SU-DHL-6 (cell line): ENCODE data around the gene LDB3.

Source experiments
- H2AFZ ChIP-seq: fragments of 200-600 bp; sonication (generic); 2 replicates; pipeline ENCODE4 v1.6.1; 2014; ENCODE audit warnings: low read depth, mild to moderate bottlenecking, moderate library complexity, mixed read lengths, antibody characterized with exemption, low read length; ENCODE audit not compliant: severe bottlenecking
- H3F3A ChIP-seq: fragments of 200-600 bp; shearing (Covaris generic); 2 replicates; pipeline ENCODE4 v1.6.0; 2016; ENCODE audit warnings: antibody characterized with exemption, mild to moderate bottlenecking; ENCODE audit not compliant: insufficient read depth
- H3K27ac ChIP-seq: fragments of 200-600 bp; sonication (generic); 2 replicates; pipeline ENCODE4 v1.5.1; 2016; ENCODE audit warnings: low read depth, mild to moderate bottlenecking, low read length, moderate library complexity, mixed read lengths
- H3K27me3 ChIP-seq: fragments of 200-600 bp; sonication (generic), shearing (Covaris generic); 2 replicates; pipeline ENCODE4 v1.6.0; 2014; ENCODE audit warnings: mild to moderate bottlenecking, low read length
- H3K36me3 ChIP-seq: fragments of 200-600 bp; sonication (generic); 2 replicates; pipeline ENCODE4 v1.6.1; 2014; ENCODE audit warnings: mild to moderate bottlenecking, low read length, mixed read lengths
- H3K4me2 ChIP-seq: fragments of 300-600, 200-600 bp; shearing (Covaris generic), sonication (generic); 2 replicates; pipeline ENCODE4 v1.6.0; 2014; ENCODE audit warnings: low read length, low read depth, mild to moderate bottlenecking; ENCODE audit not compliant: poor library complexity, severe bottlenecking
- H3K4me3 ChIP-seq: fragments of 200-600 bp; sonication (generic); 2 replicates; pipeline ENCODE4 v1.5.1; 2014; ENCODE audit warnings: antibody characterized with exemption, low read length, mild to moderate bottlenecking, mixed read lengths; ENCODE audit not compliant: insufficient read depth, poor library complexity, severe bottlenecking
- H3K79me2 ChIP-seq: fragments of 200-600 bp; sonication (generic); 2 replicates; pipeline ENCODE4 v1.6.1; 2014; ENCODE audit warnings: mild to moderate bottlenecking, low read length, moderate library complexity; ENCODE audit not compliant: insufficient read depth
- H3K9ac ChIP-seq: fragments of 200-600 bp; sonication (generic); 2 replicates; pipeline ENCODE4 v1.7.0; 2014; ENCODE audit warnings: mild to moderate bottlenecking, low read length
- H3K9me2 ChIP-seq: fragments of 200-600 bp; sonication (generic); replicated peaks from 2 replicates; pipeline ENCODE4 v1.6.1; 2014; ENCODE audit warnings: low read length; ENCODE audit not compliant: insufficient read depth
- H3K9me3 ChIP-seq: fragments of 200-600 bp; sonication (generic); 2 replicates; pipeline ENCODE4 v1.6.1; 2014; ENCODE audit warnings: low read length, mixed read lengths; ENCODE audit not compliant: insufficient read depth
- H4K20me1 ChIP-seq: fragments of 200-600 bp; sonication (generic); 2 replicates; pipeline ENCODE4 v1.6.1; 2014; ENCODE audit warnings: low read depth, mild to moderate bottlenecking, antibody characterized with exemption, low read length, moderate library complexity, mixed read lengths
- EZH2phosphoT487 ChIP-seq: fragments of 200-600 bp; sonication (generic), shearing (Covaris generic); conservative IDR thresholded peaks from 2 replicates; pipeline ENCODE4 v1.6.1; 2018; ENCODE audit warnings: mild to moderate bottlenecking, antibody characterized with exemption, low read length, moderate library complexity, mixed read lengths
- TF ChIP-seq, protein P1 (sequence below): fragments of 200-600 bp; sonication (generic); IDR thresholded peaks from one replicate; pipeline ENCODE4 v1.5.1; 2017; ENCODE audit warnings: antibody characterized with exemption, mild to moderate bottlenecking, low read length, moderate library complexity; ENCODE audit not compliant: insufficient read depth, poor library complexity, severe bottlenecking

Gene LDB3

GRCh38 chr10:86757113-86757972, 89.0 kb downstream of the LDB3 start:
- Histone ChIP-seq H3K27ac (peak overlapping the region; percentile 40; the same call in 1 of the 2 replicates), H3K4me3 (peak overlapping the region; percentile 96), H3K4me2 (peak overlapping the region; percentile 74), H3K79me2 (peaks cover 57% of the 10 kb centered on the region), H4K20me1 (peaks cover 17% of the 10 kb centered on the region), H3K27me3 (no peaks in the 10 kb centered on the region), H3K36me3 (no peaks in the 10 kb centered on the region), H3K9me2 (no peaks in the 10 kb centered on the region), H3F3A (peaks cover 48% of the 10 kb centered on the region), H2AFZ (peak overlapping the region; percentile 1), H3K9me3 (no peaks in the 10 kb centered on the region), H3K9ac (peak overlapping the region; percentile 97)
- TF ChIP-seq EZH2phosphoT487 = no peak
- TF ChIP-seq, protein P1, sequence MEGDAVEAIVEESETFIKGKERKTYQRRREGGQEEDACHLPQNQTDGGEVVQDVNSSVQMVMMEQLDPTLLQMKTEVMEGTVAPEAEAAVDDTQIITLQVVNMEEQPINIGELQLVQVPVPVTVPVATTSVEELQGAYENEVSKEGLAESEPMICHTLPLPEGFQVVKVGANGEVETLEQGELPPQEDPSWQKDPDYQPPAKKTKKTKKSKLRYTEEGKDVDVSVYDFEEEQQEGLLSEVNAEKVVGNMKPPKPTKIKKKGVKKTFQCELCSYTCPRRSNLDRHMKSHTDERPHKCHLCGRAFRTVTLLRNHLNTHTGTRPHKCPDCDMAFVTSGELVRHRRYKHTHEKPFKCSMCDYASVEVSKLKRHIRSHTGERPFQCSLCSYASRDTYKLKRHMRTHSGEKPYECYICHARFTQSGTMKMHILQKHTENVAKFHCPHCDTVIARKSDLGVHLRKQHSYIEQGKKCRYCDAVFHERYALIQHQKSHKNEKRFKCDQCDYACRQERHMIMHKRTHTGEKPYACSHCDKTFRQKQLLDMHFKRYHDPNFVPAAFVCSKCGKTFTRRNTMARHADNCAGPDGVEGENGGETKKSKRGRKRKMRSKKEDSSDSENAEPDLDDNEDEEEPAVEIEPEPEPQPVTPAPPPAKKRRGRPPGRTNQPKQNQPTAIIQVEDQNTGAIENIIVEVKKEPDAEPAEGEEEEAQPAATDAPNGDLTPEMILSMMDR = no peak

DNA sequence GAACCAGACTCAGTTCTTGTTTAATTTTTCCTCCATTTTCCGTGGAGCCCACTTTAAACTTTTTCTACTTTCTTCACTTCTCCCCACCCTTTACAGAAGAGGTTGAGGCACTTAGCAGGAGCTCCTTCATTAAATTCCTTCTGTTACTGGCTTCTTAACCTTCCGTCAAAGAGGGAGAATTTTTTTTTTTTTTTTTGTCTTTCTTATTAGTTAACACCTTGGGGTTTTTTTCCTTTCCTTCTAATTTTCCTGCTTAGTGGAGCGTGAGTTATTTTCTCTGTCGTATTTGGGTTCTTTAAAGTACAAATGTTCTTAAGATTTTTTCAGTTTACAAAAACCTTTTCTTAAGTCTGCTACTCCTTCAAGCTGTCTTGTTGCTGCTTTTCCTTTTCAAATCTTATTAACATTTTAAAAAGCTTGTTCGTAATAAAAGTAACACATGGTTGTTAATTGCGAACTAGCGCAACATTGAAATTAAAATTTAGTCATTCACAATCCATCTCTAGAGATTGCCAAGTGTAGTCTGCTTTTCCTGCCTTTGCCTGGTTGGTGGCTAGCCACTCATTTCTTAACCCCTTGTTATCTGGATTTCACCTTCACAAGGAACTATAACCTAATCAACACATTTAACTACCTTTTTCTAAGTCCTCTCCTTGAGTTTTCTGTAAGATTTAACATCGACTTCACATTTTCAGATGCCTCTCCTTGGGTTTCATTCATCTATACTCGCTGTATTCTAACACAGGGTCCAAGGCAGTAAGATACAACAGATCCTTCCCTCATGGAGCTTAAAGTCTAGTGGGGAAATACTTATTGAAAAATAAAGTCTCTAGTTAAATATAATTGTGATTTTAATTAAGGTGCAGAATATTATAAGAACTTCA, 90.1 kb downstream of the LDB3 start:
- Histone ChIP-seq H3F3A (peaks cover 39% of the 10 kb centered on the region), H3K27ac (no peak overlapping the region), H3K9me2 (no peaks in the 10 kb centered on the region), H3K9me3 (no peaks in the 10 kb centered on the region), H4K20me1 (peaks cover 17% of the 10 kb centered on the region), H3K4me2 (peak overlapping the region; percentile 74), H2AFZ (no peak overlapping the region), H3K9ac (peak overlapping the region; percentile 97), H3K4me3 (peak overlapping the region; percentile 96), H3K27me3 (no peaks in the 10 kb centered on the region), H3K79me2 (peaks cover 64% of the 10 kb centered on the region), H3K36me3 (no peaks in the 10 kb centered on the region)
- no peak for TF ChIP-seq EZH2phosphoT487
- TF ChIP-seq, protein P1 = no peak

DNA sequence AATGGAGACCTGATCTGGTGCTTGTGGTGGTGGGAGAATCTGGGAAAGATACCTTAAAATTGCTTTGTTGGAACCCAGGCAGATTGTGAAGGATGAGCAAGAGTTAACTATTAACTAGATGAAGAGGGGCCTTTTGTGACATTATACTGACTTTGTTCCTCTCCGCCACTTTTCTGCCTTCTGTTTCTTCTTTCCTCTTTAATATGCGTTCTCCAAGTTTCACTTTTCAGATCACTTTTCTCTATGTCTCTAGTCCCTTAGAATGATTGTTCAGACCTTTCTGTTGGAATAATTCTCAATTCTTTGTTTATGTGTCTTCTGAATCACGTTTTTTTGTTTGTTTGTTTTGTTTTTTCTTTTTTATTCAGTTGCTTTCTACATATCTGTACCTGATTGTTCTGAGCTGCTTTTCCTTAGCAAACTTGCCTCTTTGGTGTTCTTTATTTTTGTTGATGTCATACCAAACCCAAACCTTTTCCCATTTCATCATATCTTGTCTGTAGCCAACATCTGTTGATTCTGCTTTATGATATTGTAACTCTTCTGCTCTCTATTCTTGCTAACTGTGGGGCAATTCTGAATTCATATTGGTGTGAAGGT, 90.9 kb downstream of the LDB3 start:
- H4K20me1 ChIP-seq = peaks cover 17% of the 10 kb centered on the region
- H3K27ac ChIP-seq = no peak overlapping the region
- no peak overlapping the region for H2AFZ ChIP-seq
- peaks cover 66% of the 10 kb centered on the region for H3K79me2 ChIP-seq
- peaks cover 31% of the 10 kb centered on the region for H3F3A ChIP-seq
- no peaks in the 10 kb centered on the region for H3K9me3 ChIP-seq
- H3K4me2 ChIP-seq = peak overlapping the region; percentile 74
- H3K9me2 ChIP-seq = no peaks in the 10 kb centered on the region
- peak overlapping the region; percentile 1 for H3K4me3 ChIP-seq
- no peak for TF ChIP-seq EZH2phosphoT487
- TF ChIP-seq, protein P1 = no peak
- no peaks in the 10 kb centered on the region for H3K36me3 ChIP-seq
- H3K27me3 ChIP-seq = no peaks in the 10 kb centered on the region
- H3K9ac ChIP-seq = peak overlapping the region; percentile 5; the same call in 1 of the 2 replicates
